Activated naive CD4-positive, alpha-beta T cell treated with anti-CD3 and anti-CD28 coated beads for 36 hours (primary cell): ENCODE measurements around the gene CYLD. TPM values are rescaled to one million over a fixed set of nuclear protein-coding genes. Genes with fewer than 3 reads are reported as not detected.
A peak's percentile ranks its signal among the peaks of the same experiment; 100 is the strongest.

ENCODE experiments used
- CTCF ChIA-PET: fragments of 350-600 bp; sonication (Branson Sonifier 250); formaldehyde crosslinking; loops from one replicate; lab custom pipeline; 2021; ENCODE audit warnings: antibody characterized with exemption; lab: Charles Lee
- DNase-seq: peaks from one replicate; pipeline ENCODE4 v3.0.0-alpha.2; 2020
- H3K27ac Mint-ChIP-seq: one replicate; pipeline ENCODE4 v1.8.0; 2021; ENCODE audit warnings: mild to moderate bottlenecking, mixed read lengths
- H3K27me3 Mint-ChIP-seq: one replicate; pipeline ENCODE4 v1.8.0; 2021; ENCODE audit warnings: low read depth, mixed read lengths
- H3K36me3 Mint-ChIP-seq: one replicate; pipeline ENCODE4 v1.8.0; 2021; ENCODE audit warnings: low read depth, mixed read lengths
- H3K4me1 Mint-ChIP-seq: one replicate; pipeline ENCODE4 v1.8.0; 2021; ENCODE audit warnings: low read depth, mixed read lengths
- H3K4me3 Mint-ChIP-seq: one replicate; pipeline ENCODE4 v1.8.0; 2021; ENCODE audit warnings: mild to moderate bottlenecking, moderate library complexity, mixed read lengths
- H3K9me3 Mint-ChIP-seq: one replicate; pipeline ENCODE4 v1.8.0; 2021; ENCODE audit warnings: mixed read lengths
- intact Hi-C: fragments of 100-400 bp; cut with micrococcal nuclease; formaldehyde crosslinking; loops from one replicate; pipeline ENCODE4 v1.15.1; 2023
- total RNA-seq, 2 experiments: library from RNA; stranded (reverse); gene quantifications; one replicate each; pipeline ENCODE4 v1.2.3, GENCODE V29; 2021

The CYLD gene
- total RNA-seq, 2 experiments from 2014 or later = 70.8 to 71.9 TPM

- CTCF ChIA-PET = interaction anchor here (0.7 to 1.6 kb wide), 7 partner anchors 9 to 75 kb away, joined by 3 to 4 read pairs (median 3); no protein-coding TSS in a partner anchor
- Mint-ChIP-seq H3K27me3 (no peaks in the 10 kb centered on the region), H3K36me3 (no peaks in the 10 kb centered on the region), H3K4me1 (peaks cover 30% of the 10 kb centered on the region), H3K27ac (peak overlapping the region; percentile 31), H3K9me3 (no peaks in the 10 kb centered on the region), H3K4me3 (no peak overlapping the region)
- DNase-seq = peak; percentile 48
- intact Hi-C loops = no loop called here
Observed at GRCh38 chr16:50731130-50731988, 10.5 kb upstream of the CYLD start.

- CTCF ChIA-PET = interaction anchor here (1.0 to 1.6 kb wide), 4 partner anchors 10 to 62 kb away, joined by 3 to 4 read pairs (median 3); no protein-coding TSS in a partner anchor
- no peak overlapping the region for H3K4me3 Mint-ChIP-seq
- H3K9me3 Mint-ChIP-seq = no peaks in the 10 kb centered on the region
- no peaks in the 10 kb centered on the region for H3K36me3 Mint-ChIP-seq
- H3K27me3 Mint-ChIP-seq = no peaks in the 10 kb centered on the region
- intact Hi-C loops = no loop called here
- H3K27ac Mint-ChIP-seq = peak overlapping the region; percentile 20
- DNase-seq = no peak
- peaks cover 33% of the 10 kb centered on the region for H3K4me1 Mint-ChIP-seq
Observed at GRCh38 chr16:50731989-50732832, 9.7 kb upstream of the CYLD start.

GRCh38 chr16:50733468-50733867, 8.4 kb upstream of the CYLD start:
- Mint-ChIP-seq H3K36me3 (no peaks in the 10 kb centered on the region), H3K4me1 (peaks cover 33% of the 10 kb centered on the region), H3K9me3 (no peaks in the 10 kb centered on the region), H3K4me3 (no peak overlapping the region), H3K27ac (no peak overlapping the region), H3K27me3 (no peaks in the 10 kb centered on the region)
- no peak for DNase-seq
- intact Hi-C loops = no loop called here
- CTCF ChIA-PET = interaction anchor here (1.0 to 1.6 kb wide), 2 partner anchors 11 to 24 kb away, joined by 3 to 4 read pairs; no protein-coding TSS in a partner anchor

DNA sequence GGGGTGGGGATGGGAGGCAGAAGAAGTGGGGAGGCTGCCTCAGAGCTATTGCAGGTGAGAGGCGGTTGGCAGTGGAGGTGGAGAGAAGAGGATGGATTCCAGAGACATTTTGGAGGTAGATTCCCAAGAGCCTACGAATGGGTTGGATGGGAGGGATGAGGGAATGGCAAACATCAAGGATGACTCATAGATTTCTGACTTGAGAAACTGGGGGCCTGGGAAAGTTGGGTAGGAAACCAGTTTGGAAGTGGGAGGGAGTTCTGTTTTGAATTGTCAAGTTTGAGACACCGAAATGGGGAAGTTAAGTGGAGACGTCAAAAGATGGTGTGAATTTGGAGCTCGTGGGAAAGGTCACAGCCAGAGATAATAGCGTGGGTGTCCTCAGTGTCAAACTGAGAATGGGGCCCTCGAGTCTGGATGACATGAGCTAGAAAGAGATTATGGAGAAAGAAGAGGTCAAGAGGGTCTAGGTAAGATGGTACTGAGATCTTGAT, 6.2 kb upstream of the CYLD start:
- Mint-ChIP-seq H3K4me1 (peaks cover 38% of the 10 kb centered on the region), H3K27me3 (no peaks in the 10 kb centered on the region), H3K36me3 (peaks cover 4% of the 10 kb centered on the region), H3K27ac (no peak overlapping the region), H3K9me3 (no peaks in the 10 kb centered on the region), H3K4me3 (no peak overlapping the region)
- peak; percentile 18 for DNase-seq
- intact Hi-C loops = no loop called here
- CTCF ChIA-PET = interaction anchor here (0.7 to 1.7 kb wide), 5 partner anchors 11 to 93 kb away, joined by 3 to 8 read pairs (median 3); no protein-coding TSS in a partner anchor

GRCh38 chr16:50736448-50736847, 5.4 kb upstream of the CYLD start:
- peaks cover 4% of the 10 kb centered on the region for H3K36me3 Mint-ChIP-seq
- intact Hi-C loops = no loop called here
- H3K4me1 Mint-ChIP-seq = peaks cover 39% of the 10 kb centered on the region
- DNase-seq = no peak
- no peak overlapping the region for H3K4me3 Mint-ChIP-seq
- H3K27ac Mint-ChIP-seq = no peak overlapping the region
- H3K27me3 Mint-ChIP-seq = no peaks in the 10 kb centered on the region
- H3K9me3 Mint-ChIP-seq = no peaks in the 10 kb centered on the region
- CTCF ChIA-PET = interaction anchor here (0.6 to 1.7 kb wide), 4 partner anchors 10 to 70 kb away, joined by 3 to 8 read pairs (median 3); no protein-coding TSS in a partner anchor

DNA sequence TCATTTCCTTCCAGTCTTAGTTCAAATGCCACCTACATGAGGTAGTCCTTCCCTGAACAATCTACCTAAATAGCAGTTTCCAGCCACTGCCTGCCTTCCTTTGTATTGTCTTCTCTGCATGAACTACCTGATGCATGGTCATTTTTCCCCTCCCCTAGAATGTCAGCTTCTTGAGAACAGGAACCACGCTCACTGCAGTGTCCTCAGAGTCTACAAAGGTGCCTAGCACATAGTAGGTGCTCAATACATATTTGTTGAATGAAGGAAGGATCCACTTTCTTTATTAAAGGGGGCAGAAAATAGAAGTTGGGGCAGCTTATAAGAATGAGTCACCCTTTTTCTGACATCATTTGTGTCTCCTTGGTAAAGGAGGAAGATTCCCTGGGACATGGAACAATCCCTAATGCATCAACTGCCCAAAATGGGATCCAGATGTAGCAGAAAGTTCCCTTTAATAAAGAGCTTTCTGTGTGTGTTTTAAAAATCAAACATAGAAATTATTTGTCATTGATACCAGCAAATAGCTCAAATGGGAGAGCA, 4.4 kb upstream of the CYLD start:
- CTCF ChIA-PET = interaction anchor here (1.4 to 22.8 kb wide), 3 partner anchors 9 to 69 kb away, joined by 4 to 532 read pairs (median 8); partner anchors contain the start of gene SNX20
- Mint-ChIP-seq H3K4me1 (peaks cover 32% of the 10 kb centered on the region), H3K4me3 (no peak overlapping the region), H3K9me3 (no peaks in the 10 kb centered on the region), H3K27me3 (no peaks in the 10 kb centered on the region), H3K27ac (no peak overlapping the region), H3K36me3 (peaks cover 4% of the 10 kb centered on the region)
- DNase-seq = no peak
- intact Hi-C loops = no loop called here

DNA sequence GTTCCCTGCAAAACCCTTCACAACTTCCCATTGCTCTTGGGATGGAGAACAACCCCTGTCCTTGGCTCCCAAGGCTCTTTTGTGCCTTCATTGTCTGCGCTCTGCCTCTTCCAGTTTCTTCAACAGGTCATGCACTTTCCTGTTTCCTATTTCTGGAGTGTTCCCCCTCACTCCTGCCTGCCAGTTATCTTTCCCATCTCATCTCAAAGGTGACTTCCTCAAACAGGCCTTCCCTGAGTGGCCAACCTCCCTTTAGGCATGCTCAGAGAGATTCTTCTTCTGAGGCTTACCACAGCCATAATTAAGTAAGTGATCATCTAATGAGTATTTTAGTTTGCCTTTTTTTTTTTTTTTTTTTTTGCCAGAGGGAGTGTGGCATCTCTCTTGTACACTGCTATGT, 2.9 kb upstream of the CYLD start:
- H3K36me3 Mint-ChIP-seq = peaks cover 7% of the 10 kb centered on the region
- no peak for DNase-seq
- no peak overlapping the region for H3K4me3 Mint-ChIP-seq
- no peak overlapping the region for H3K27ac Mint-ChIP-seq
- CTCF ChIA-PET = interaction anchor here (22.8 kb wide), 1 partner anchor 64 kb away, joined by 532 read pairs; the partner anchor contains the start of gene SNX20
- no peaks in the 10 kb centered on the region for H3K27me3 Mint-ChIP-seq
- intact Hi-C loops = no loop called here
- H3K9me3 Mint-ChIP-seq = no peaks in the 10 kb centered on the region
- peaks cover 36% of the 10 kb centered on the region for H3K4me1 Mint-ChIP-seq

DNA sequence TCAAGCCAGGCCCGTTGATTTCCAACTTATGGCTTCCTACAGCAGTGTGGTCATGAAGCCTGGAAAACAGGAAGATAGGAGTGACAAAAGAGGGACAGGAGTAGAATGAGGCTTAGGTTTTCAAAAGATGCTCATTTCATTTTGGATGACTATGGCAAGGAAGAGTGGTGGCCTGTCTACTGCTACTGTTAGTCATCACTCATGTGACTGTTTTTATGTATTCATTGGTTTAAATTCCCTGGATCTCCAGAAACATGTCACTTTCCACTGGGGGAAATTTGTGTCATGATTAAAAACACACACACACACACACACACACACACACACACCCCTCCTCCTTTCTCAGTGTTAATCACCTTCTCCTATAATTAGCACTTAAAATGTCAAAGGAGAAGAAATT, 1.1 kb upstream of the CYLD start:
- DNase-seq = peak; percentile 18
- intact Hi-C loops = loop anchor here (1.0 kb wide), 3 partner anchors 20 to 675 kb away; partner anchors contain the start of gene HEATR3
- peak overlapping the region; percentile 86 for H3K4me3 Mint-ChIP-seq
- no peaks in the 10 kb centered on the region for H3K27me3 Mint-ChIP-seq
- H3K4me1 Mint-ChIP-seq = peaks cover 45% of the 10 kb centered on the region
- H3K36me3 Mint-ChIP-seq = peaks cover 19% of the 10 kb centered on the region
- H3K27ac Mint-ChIP-seq = peak overlapping the region; percentile 92
- H3K9me3 Mint-ChIP-seq = no peaks in the 10 kb centered on the region
- CTCF ChIA-PET = interaction anchor here (1.5 to 22.8 kb wide), 2 partner anchors 32 to 65 kb away, joined by 3 to 532 read pairs; partner anchors contain the start of gene SNX20

DNA sequence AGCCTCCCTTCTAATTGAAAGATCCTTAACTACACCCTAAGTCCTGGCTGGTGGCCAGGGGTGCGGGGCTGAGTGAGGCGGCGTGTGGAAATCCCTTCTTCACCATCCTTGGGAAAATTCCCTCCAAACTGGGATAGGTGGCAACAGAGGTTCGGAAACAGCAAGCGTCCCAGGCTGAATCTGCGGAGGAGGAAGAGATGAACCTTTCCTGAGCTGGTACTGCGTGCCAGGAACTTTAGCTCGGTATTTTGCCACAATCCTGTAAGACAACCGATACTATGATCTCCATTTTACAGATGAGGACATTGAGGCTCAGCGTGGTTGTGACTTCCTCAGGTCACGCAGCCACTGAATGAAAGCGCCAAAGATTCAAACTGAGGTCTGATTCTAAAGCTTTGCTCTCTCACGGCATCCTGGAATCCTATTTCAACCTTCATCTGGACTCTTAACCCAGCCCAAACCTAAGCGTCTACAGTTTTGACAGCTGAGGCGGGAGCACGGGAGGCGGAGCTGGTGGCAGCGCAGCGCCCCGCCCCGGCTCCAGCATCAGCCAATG, 583 bp upstream of the CYLD start:
- Mint-ChIP-seq H3K27me3 (no peaks in the 10 kb centered on the region), H3K9me3 (no peaks in the 10 kb centered on the region), H3K4me3 (peak overlapping the region; percentile 86), H3K27ac (peak overlapping the region; percentile 92), H3K36me3 (peaks cover 21% of the 10 kb centered on the region), H3K4me1 (peaks cover 44% of the 10 kb centered on the region)
- CTCF ChIA-PET = interaction anchor here (0.7 to 22.8 kb wide), 6 partner anchors 10 to 66 kb away, joined by 3 to 532 read pairs (median 3); partner anchors contain the start of gene SNX20
- DNase-seq = no peak
- intact Hi-C loops = loop anchor here (1.0 kb wide), 3 partner anchors 21 to 676 kb away; partner anchors contain the start of gene HEATR3

GRCh38 chr16:50742576-50743200, 802 bp downstream of the CYLD start:
- Mint-ChIP-seq H3K27ac (peak overlapping the region; percentile 96), H3K36me3 (peaks cover 22% of the 10 kb centered on the region), H3K4me3 (peak overlapping the region; percentile 90), H3K27me3 (no peaks in the 10 kb centered on the region), H3K9me3 (no peaks in the 10 kb centered on the region), H3K4me1 (peaks cover 49% of the 10 kb centered on the region)
- DNase-seq = peak; percentile 67
- intact Hi-C loops = loop anchor here (1.0 to 2.0 kb wide), 5 partner anchors 42 to 590 kb away; partner anchors contain the start of gene TENT4B
- CTCF ChIA-PET = interaction anchor here (0.9 to 22.8 kb wide), 3 partner anchors 63 to 68 kb away, joined by 3 to 532 read pairs (median 54); partner anchors contain the start of gene SNX20
